Mesothelial cell of epicardium (in vitro differentiated cells): Measurements from ENCODE around the gene POLG2. TPM values are rescaled to one million over a fixed set of nuclear protein-coding genes. Genes with fewer than 3 reads are reported as not detected.

ENCODE experiments used
- DNase-seq, 2 experiments: peaks; one replicate each; pipeline ENCODE4 v3.0.0; 2021; ENCODE audit warnings: low spot score in 2 of 2; ENCODE audit not compliant: unreplicated experiment in 2 of 2
- H3K27ac Mint-ChIP-seq: 2 replicates; pipeline ENCODE4 v1.8.0; 2021; ENCODE audit warnings: mixed read lengths
- H3K27me3 Mint-ChIP-seq: 2 replicates; pipeline ENCODE4 v1.8.0; 2021; ENCODE audit warnings: low read depth, mixed read lengths
- H3K36me3 Mint-ChIP-seq: 2 replicates; pipeline ENCODE4 v1.8.0; 2021; ENCODE audit warnings: mixed read lengths
- H3K4me1 Mint-ChIP-seq: 2 replicates; pipeline ENCODE4 v1.8.0; 2021; ENCODE audit warnings: mixed read lengths
- H3K4me3 Mint-ChIP-seq: 2 replicates; pipeline ENCODE4 v1.8.0; 2021; ENCODE audit warnings: mild to moderate bottlenecking, moderate library complexity, mixed read lengths
- H3K9me3 Mint-ChIP-seq: 2 replicates; pipeline ENCODE4 v1.8.0; 2021; ENCODE audit warnings: mixed read lengths
- CTCF ChIP-seq: fragments of 200-600 bp; sonication (generic); IDR thresholded peaks from one replicate; pipeline ENCODE4 v1.5.0; 2021; ENCODE audit warnings: antibody characterized with exemption; ENCODE audit not compliant: unreplicated experiment
- total RNA-seq: library from RNA; stranded (reverse); gene quantifications from 3 replicates; pipeline ENCODE4 v1.2.1, GENCODE V29; 2021

The POLG2 gene
- total RNA-seq, 1 donor from 2014 or later: 32.2 TPM

GRCh38 chr17:64491034-64491860, 5.6 kb downstream of the POLG2 start:
- Mint-ChIP-seq H3K27me3 (no peaks in the 10 kb centered on the region), H3K27ac (no peak overlapping the region), H3K36me3 (peaks cover 34% of the 10 kb centered on the region), H3K9me3 (no peaks in the 10 kb centered on the region), H3K4me1 (peaks cover 22% of the 10 kb centered on the region), H3K4me3 (no peak overlapping the region)
- peak; percentile 14 for TF ChIP-seq CTCF
- DNase-seq: no peak

- Mint-ChIP-seq H3K27me3 (no peaks in the 10 kb centered on the region), H3K4me3 (no peak overlapping the region), H3K27ac (no peak overlapping the region), H3K9me3 (no peaks in the 10 kb centered on the region), H3K4me1 (no peaks in the 10 kb centered on the region), H3K36me3 (peaks cover 43% of the 10 kb centered on the region)
- no peak for TF ChIP-seq CTCF
- no peak for DNase-seq
Measured at GRCh38 chr17:64488301-64488700, 8.6 kb downstream of the POLG2 start.

- H3K27ac Mint-ChIP-seq: no peak overlapping the region
- no peaks in the 10 kb centered on the region for H3K27me3 Mint-ChIP-seq
- no peaks in the 10 kb centered on the region for H3K4me1 Mint-ChIP-seq
- no peaks in the 10 kb centered on the region for H3K9me3 Mint-ChIP-seq
- peaks cover 27% of the 10 kb centered on the region for H3K36me3 Mint-ChIP-seq
- no peak for DNase-seq
- no peak overlapping the region for H3K4me3 Mint-ChIP-seq
- TF ChIP-seq CTCF: no peak
Measured at GRCh38 chr17:64484380-64484779, 12.5 kb downstream of the POLG2 start.

GRCh38 chr17:64480951-64481350, 15.9 kb downstream of the POLG2 start:
- no peak overlapping the region for H3K27ac Mint-ChIP-seq
- H3K4me1 Mint-ChIP-seq: no peaks in the 10 kb centered on the region
- DNase-seq: no peak
- peaks cover 21% of the 10 kb centered on the region for H3K36me3 Mint-ChIP-seq
- no peak for TF ChIP-seq CTCF
- H3K4me3 Mint-ChIP-seq: no peak overlapping the region
- no peaks in the 10 kb centered on the region for H3K27me3 Mint-ChIP-seq
- H3K9me3 Mint-ChIP-seq: no peaks in the 10 kb centered on the region

GRCh38 chr17:64477849-64478248, 19.0 kb downstream of the POLG2 start:
- no peaks in the 10 kb centered on the region for H3K9me3 Mint-ChIP-seq
- no peak overlapping the region for H3K27ac Mint-ChIP-seq
- DNase-seq: no peak
- no peak for TF ChIP-seq CTCF
- H3K36me3 Mint-ChIP-seq: peaks cover 9% of the 10 kb centered on the region
- H3K27me3 Mint-ChIP-seq: no peaks in the 10 kb centered on the region
- no peak overlapping the region for H3K4me3 Mint-ChIP-seq
- no peaks in the 10 kb centered on the region for H3K4me1 Mint-ChIP-seq

GRCh38 chr17:64472564-64472963, 24.3 kb downstream of the POLG2 start:
- Mint-ChIP-seq H3K4me1 (no peaks in the 10 kb centered on the region), H3K27ac (no peak overlapping the region), H3K27me3 (no peaks in the 10 kb centered on the region), H3K36me3 (peaks cover 2% of the 10 kb centered on the region), H3K9me3 (no peaks in the 10 kb centered on the region), H3K4me3 (no peak overlapping the region)
- no peak for DNase-seq
- TF ChIP-seq CTCF: no peak
